Caco-2 (cell line): ENCODE measurements around the gene CHPT1. TPM values are rescaled to one million over a fixed set of nuclear protein-coding genes. Genes with fewer than 3 reads are reported as not detected.

ENCODE experiments used
- BruUV-seq: library from RNA; stranded (reverse); fragments of 400-500 nt; replicated peaks from 2 replicates; lab custom pipeline; 2021; lab: Mats Ljungman, UMichigan
- CTCF ChIA-PET: fragments of 300-600 bp; sonication (Branson Sonifier 250); formaldehyde crosslinking; loops from one replicate; lab custom pipeline; 2022; ENCODE audit warnings: antibody characterized with exemption; lab: Charles Lee
- POLR2A ChIA-PET: fragments of 300-600 bp; sonication (Branson Sonifier 250); formaldehyde crosslinking; loops from one replicate; lab custom pipeline; 2022; ENCODE audit warnings: antibody characterized with exemption; lab: Charles Lee
- DNase-seq, 2 experiments: peaks; one replicate each; pipeline versions ENCODE4 v3.0.0 to v3.0.0-alpha.2; 2020 to 2022
- H3K27me3 ChIP-seq: replicated peaks from 2 replicates; pipeline ENCODE4 v1.6.0; 2011; ENCODE audit warnings: low read length; ENCODE audit not compliant: control insufficient read depth, insufficient read depth
- H3K36me3 ChIP-seq: 2 replicates; pipeline ENCODE4 v1.5.1; 2011; ENCODE audit warnings: low read length; ENCODE audit not compliant: control insufficient read depth, insufficient read depth
- H3K4me1 ChIP-seq: fragments of 250-450 bp; sonication (Bioruptor Pico); 2 replicates; pipeline ENCODE4 v1.5.1; 2020; ENCODE audit warnings: mild to moderate bottlenecking
- H3K4me3 ChIP-seq: 2 replicates; pipeline ENCODE4 v1.5.1; 2011; ENCODE audit warnings: low read depth, mild to moderate bottlenecking, control low read depth, low read length
- H3K9me3 ChIP-seq: fragments of 250-450 bp; sonication (Bioruptor Pico); 2 replicates; pipeline ENCODE4 v1.5.1; 2020; ENCODE audit warnings: mild to moderate bottlenecking, moderate library complexity
- H3K27ac Mint-ChIP-seq: one replicate; pipeline ENCODE4 v1.8.0; 2022; ENCODE audit warnings: mixed read lengths; ENCODE audit not compliant: unreplicated experiment
- H3K27me3 Mint-ChIP-seq: one replicate; pipeline ENCODE4 v1.8.0; 2022; ENCODE audit warnings: mixed read lengths; ENCODE audit not compliant: insufficient read depth, unreplicated experiment
- H3K36me3 Mint-ChIP-seq: one replicate; pipeline ENCODE4 v1.8.0; 2022; ENCODE audit warnings: mild to moderate bottlenecking, mixed read lengths; ENCODE audit not compliant: insufficient read depth, unreplicated experiment
- H3K4me1 Mint-ChIP-seq: one replicate; pipeline ENCODE4 v1.8.0; 2022; ENCODE audit warnings: low read depth, mixed read lengths; ENCODE audit not compliant: unreplicated experiment
- H3K4me3 Mint-ChIP-seq: one replicate; pipeline ENCODE4 v1.8.0; 2022; ENCODE audit warnings: mild to moderate bottlenecking, moderate library complexity, mixed read lengths; ENCODE audit not compliant: unreplicated experiment
- H3K9me3 Mint-ChIP-seq: one replicate; pipeline ENCODE4 v1.8.0; 2022; ENCODE audit warnings: mixed read lengths; ENCODE audit not compliant: unreplicated experiment
- CTCF ChIP-seq, 2 experiments: fragments of 200-600 bp in 1 of 2; IDR thresholded peaks; 1 replicate in 1 of 2; 2 replicates in 1 of 2; pipeline versions ENCODE4 v1.5.1 to v1.8.0; 2011 to 2022; ENCODE audit warnings: antibody characterized with exemption in 1 of 2, control low read depth in 1 of 2, inconsistent platforms in 1 of 2, low read depth in 1 of 2, low read length in 1 of 2, mild to moderate bottlenecking in 1 of 2, moderate library complexity in 1 of 2; ENCODE audit not compliant: insufficient read depth in 1 of 2, severe bottlenecking in 1 of 2, unreplicated experiment in 1 of 2
- intact Hi-C: fragments of 100-400 bp; cut with micrococcal nuclease; formaldehyde crosslinking; loops from one replicate; pipeline ENCODE4 v1.10.0; 2022; ENCODE audit not compliant: unreplicated experiment
- total RNA-seq: library from RNA; stranded (reverse); gene quantifications from 2 replicates; pipeline ENCODE4 v1.2.3, GENCODE V29; 2022

CHPT1 gene
- total RNA-seq, 1 experiment from 2014 or later = 54.6 TPM

- CTCF ChIA-PET = no interaction called here
- POLR2A ChIA-PET = no interaction called here
- no peaks in the 10 kb centered on the region for H3K9me3 Mint-ChIP-seq
Observed at GRCh38 chr12:101743242-101743641, 45.8 kb downstream of the CHPT1 start.

GRCh38 chr12:101743724-101744472, 46.5 kb downstream of the CHPT1 start:
- CTCF ChIA-PET = interaction anchor here (0.6 kb wide), 1 partner anchor 18 kb away, joined by 7 read pairs; no protein-coding TSS in a partner anchor
- BruUV-seq = no TSS peak

More at GRCh38 chr12:101743242-101743641, 45.8 kb downstream of the CHPT1 start:
- H3K9me3 ChIP-seq = 0 out of 2 replicates have a peak, but pooled peaks cover 3% of the 10 kb centered on the region
- no peak for TF ChIP-seq CTCF (IDR thresholded peaks at IDR 0.05; ENCODE audit: insufficient read depth in 1 of 2, low read depth in 1 of 2, low read length in 1 of 2, severe bottlenecking in 1 of 2, unreplicated experiment in 1 of 2)
- H3K4me1 Mint-ChIP-seq = no peaks in the 10 kb centered on the region
- no peak for DNase-seq
- no peak overlapping the region for H3K4me3 Mint-ChIP-seq
- H3K4me1 ChIP-seq = no peaks in the 10 kb centered on the region
- H3K36me3 Mint-ChIP-seq = peaks cover 44% of the 10 kb centered on the region
- peaks cover 4% of the 10 kb centered on the region for H3K36me3 ChIP-seq
- H3K4me3 ChIP-seq = no peak overlapping the region
- BruUV-seq = no TSS peak
- H3K27me3 ChIP-seq = no peaks in the 10 kb centered on the region
- no peaks in the 10 kb centered on the region for H3K27me3 Mint-ChIP-seq
- H3K27ac Mint-ChIP-seq = no peak overlapping the region
- intact Hi-C loops = no loop called here

DNA sequence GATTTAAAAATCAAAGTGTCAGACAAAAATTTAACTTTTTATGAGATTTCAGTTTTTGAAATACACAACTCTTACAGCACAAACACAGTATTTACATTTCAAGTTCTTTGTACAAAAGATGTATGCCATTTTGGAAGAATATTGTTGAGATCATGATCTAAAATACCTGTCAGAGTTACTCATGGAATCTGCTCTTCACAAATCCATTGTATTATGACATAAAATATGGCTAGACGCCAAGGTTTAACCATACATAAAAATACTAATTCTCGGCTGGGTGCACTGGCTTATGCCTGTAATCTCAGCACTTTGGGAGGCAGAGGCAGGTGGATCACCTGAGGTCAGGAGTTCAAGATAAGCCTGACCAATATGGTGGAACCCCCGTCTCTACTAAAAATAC, 48.0 kb downstream of the CHPT1 start:
- no TSS peak for BruUV-seq
- H3K27me3 ChIP-seq = no peaks in the 10 kb centered on the region
- Mint-ChIP-seq H3K27me3 (no peaks in the 10 kb centered on the region), H3K36me3 (peaks cover 42% of the 10 kb centered on the region), H3K27ac (no peak overlapping the region), H3K4me3 (no peak overlapping the region), H3K9me3 (no peaks in the 10 kb centered on the region), H3K4me1 (no peaks in the 10 kb centered on the region)
- 0 out of 2 replicates have a peak, but pooled peaks cover 3% of the 10 kb centered on the region for H3K9me3 ChIP-seq
- TF ChIP-seq CTCF (IDR thresholded peaks at IDR 0.05; ENCODE audit: insufficient read depth in 1 of 2, low read depth in 1 of 2, low read length in 1 of 2, severe bottlenecking in 1 of 2, unreplicated experiment in 1 of 2) = no peak
- CTCF ChIA-PET = no interaction called here
- H3K4me1 ChIP-seq = no peaks in the 10 kb centered on the region
- POLR2A ChIA-PET = no interaction called here
- no peak overlapping the region for H3K4me3 ChIP-seq
- peaks cover 1% of the 10 kb centered on the region for H3K36me3 ChIP-seq
- no peak for DNase-seq
- intact Hi-C loops = no loop called here

More at GRCh38 chr12:101743724-101744472, 46.5 kb downstream of the CHPT1 start:
- Mint-ChIP-seq H3K27ac (no peak overlapping the region), H3K9me3 (no peaks in the 10 kb centered on the region), H3K36me3 (peaks cover 38% of the 10 kb centered on the region), H3K27me3 (no peaks in the 10 kb centered on the region), H3K4me1 (no peaks in the 10 kb centered on the region), H3K4me3 (no peak overlapping the region)
- no peaks in the 10 kb centered on the region for H3K27me3 ChIP-seq
- no peaks in the 10 kb centered on the region for H3K4me1 ChIP-seq
- POLR2A ChIA-PET = no interaction called here
- H3K36me3 ChIP-seq = peaks cover 5% of the 10 kb centered on the region
- H3K4me3 ChIP-seq = no peak overlapping the region
- intact Hi-C loops = no loop called here
- no peak for TF ChIP-seq CTCF (IDR thresholded peaks at IDR 0.05; ENCODE audit: insufficient read depth in 1 of 2, low read depth in 1 of 2, low read length in 1 of 2, severe bottlenecking in 1 of 2, unreplicated experiment in 1 of 2)
- 0 out of 2 replicates have a peak, but pooled peaks cover 3% of the 10 kb centered on the region for H3K9me3 ChIP-seq
- DNase-seq = no peak
